ENCODE measurements around the gene GABRG3. TPM values are rescaled to one million over a fixed set of nuclear protein-coding genes. Genes with fewer than 3 reads are reported as not detected.

Gene GABRG3
- total and polyA plus RNA-seq, 12 donors: not detected

- Histone ChIP-seq H3K4me1 (no peaks in the 10 kb centered on the region), H3K36me3 (no peaks in the 10 kb centered on the region), H3K9me3 (no peaks in the 10 kb centered on the region), H3K4me3 (no peak overlapping the region), H3K27ac (no peak overlapping the region), H3K27me3 (no peaks in the 10 kb centered on the region)
- ATAC-seq: no peak
- WGBS, 2 donors: 68 to 83% methylated on average over 5 of the region's 5 CpGs
- TF ChIP-seq CTCF (IDR thresholded peaks at IDR 0.05): no peak
- intact Hi-C loops (cut with DNase I): loop anchor here in 1 of 10 donors (5.0 kb wide), 1 partner anchor 46 kb away; no protein-coding TSS in a partner anchor
- DNase-seq: no peak
Measured at GRCh38 chr15:27461181-27461580, 490.2 kb downstream of the GABRG3 start.

- Histone ChIP-seq H3K4me1 (no peaks in the 10 kb centered on the region), H3K4me3 (no peak overlapping the region), H3K27me3 (no peaks in the 10 kb centered on the region), H3K9me3 (no peaks in the 10 kb centered on the region), H3K27ac (no peak overlapping the region), H3K36me3 (no peaks in the 10 kb centered on the region)
- ATAC-seq (no peak), DNase-seq (no peak)
- intact Hi-C loops (cut with DNase I): loop anchor here in 1 of 10 donors (5.0 kb wide), 1 partner anchor 44 kb away; no protein-coding TSS in a partner anchor
- WGBS, 2 donors: 60 to 62% methylated on average over 8 of the region's 8 CpGs
- no peak for TF ChIP-seq CTCF (IDR thresholded peaks at IDR 0.05)
Measured at GRCh38 chr15:27463525-27464088, 492.6 kb downstream of the GABRG3 start.

GRCh38 chr15:27464941-27465612, 494.1 kb downstream of the GABRG3 start:
- Histone ChIP-seq H3K4me1 (no peaks in the 10 kb centered on the region), H3K36me3 (no peaks in the 10 kb centered on the region), H3K4me3 (no peak overlapping the region), H3K9me3 (no peaks in the 10 kb centered on the region), H3K27me3 (no peaks in the 10 kb centered on the region), H3K27ac (no peak overlapping the region)
- intact Hi-C loops (cut with DNase I): loop anchor here in 1 of 10 donors (5.0 kb wide), 1 partner anchor 42 kb away; no protein-coding TSS in a partner anchor
- WGBS, 2 donors: 50 to 51% methylated on average over 10 of the region's 10 CpGs
- no peak for ATAC-seq
- no peak for DNase-seq
- TF ChIP-seq CTCF (IDR thresholded peaks at IDR 0.05): no peak

- H3K27me3 ChIP-seq: no peaks in the 10 kb centered on the region
- no peaks in the 10 kb centered on the region for H3K4me1 ChIP-seq
- H3K4me3 ChIP-seq: no peak overlapping the region
- intact Hi-C loops (cut with DNase I): no loop called here
- H3K27ac ChIP-seq: no peak overlapping the region
- no peaks in the 10 kb centered on the region for H3K36me3 ChIP-seq
- DNase-seq (no peak), ATAC-seq (no peak)
- peaks cover 0 to 4% (median 0%) of the 10 kb centered on the region in 11 donors for H3K9me3 ChIP-seq
- 72 to 73% methylated on average over 2 of the region's 2 CpGs for WGBS, 2 donors
- no peak for TF ChIP-seq CTCF (IDR thresholded peaks at IDR 0.05)
Measured at GRCh38 chr15:27466758-27467157, 495.8 kb downstream of the GABRG3 start.
